ENCODE results near the gene VSTM5.
A peak's percentile ranks its signal among the peaks of the same experiment; 100 is the strongest.
"Not testable (repeated sequence)": the region's sequence is repeated elsewhere in the genome, so short reads cannot be mapped to it uniquely, and the experiment has no call there.

The VSTM5 gene

GRCh38 chr11:93804879-93805278, 45.5 kb downstream of the VSTM5 start:
- no peak overlapping the region for H3K27ac ChIP-seq (ENCODE audit: insufficient read depth, low read length, poor library complexity, severe bottlenecking)
- no peak for DNase-seq

GRCh38 chr11:93801366-93801765, 49.1 kb downstream of the VSTM5 start:
- Histone ChIP-seq H3K4me1 (ENCODE audit: control insufficient read depth, insufficient read depth, low read length, poor library complexity, severe bottlenecking) (no peaks in the 10 kb centered on the region), H3K9me3 (ENCODE audit: control insufficient read depth, low read length) (no peaks in the 10 kb centered on the region), H3K27ac (ENCODE audit: insufficient read depth, low read length, poor library complexity, severe bottlenecking) (no peak overlapping the region), H3K4me3 (ENCODE audit: insufficient read depth, low read depth, low read length, poor library complexity, severe bottlenecking) (no peak overlapping the region), H3K27me3 (replicated peaks; ENCODE audit: control insufficient read depth, insufficient read depth, low read length, poor library complexity, severe bottlenecking) (no peaks in the 10 kb centered on the region), H3K36me3 (ENCODE audit: control insufficient read depth, insufficient read depth, low read length) (peaks cover 87% of the 10 kb centered on the region)
- no peak for DNase-seq

More at GRCh38 chr11:93804879-93805278, 45.5 kb downstream of the VSTM5 start:
- H3K4me3 ChIP-seq (ENCODE audit: insufficient read depth, low read depth, low read length, poor library complexity, severe bottlenecking): no peak overlapping the region
- H3K9me3 ChIP-seq (ENCODE audit: control insufficient read depth, low read length): no peaks in the 10 kb centered on the region
- H3K27me3 ChIP-seq (replicated peaks; ENCODE audit: control insufficient read depth, insufficient read depth, low read length, poor library complexity, severe bottlenecking): no peaks in the 10 kb centered on the region
- peaks cover 84% of the 10 kb centered on the region for H3K36me3 ChIP-seq (ENCODE audit: control insufficient read depth, insufficient read depth, low read length)
- H3K4me1 ChIP-seq (ENCODE audit: control insufficient read depth, insufficient read depth, low read length, poor library complexity, severe bottlenecking): no peaks in the 10 kb centered on the region

GRCh38 chr11:93796441-93797231, 53.8 kb downstream of the VSTM5 start:
- Histone ChIP-seq H3K4me3 (ENCODE audit: insufficient read depth, low read depth, low read length, poor library complexity, severe bottlenecking) (no peak overlapping the region), H3K4me1 (ENCODE audit: control insufficient read depth, insufficient read depth, low read length, poor library complexity, severe bottlenecking) (no peaks in the 10 kb centered on the region), H3K36me3 (ENCODE audit: control insufficient read depth, insufficient read depth, low read length) (peaks cover 92% of the 10 kb centered on the region), H3K27me3 (replicated peaks; ENCODE audit: control insufficient read depth, insufficient read depth, low read length, poor library complexity, severe bottlenecking) (no peaks in the 10 kb centered on the region), H3K27ac (ENCODE audit: insufficient read depth, low read length, poor library complexity, severe bottlenecking) (no peak overlapping the region), H3K9me3 (ENCODE audit: control insufficient read depth, low read length) (no peaks in the 10 kb centered on the region)
- DNase-seq: no peak

GRCh38 chr11:93791493-93791892, 58.9 kb downstream of the VSTM5 start:
- Histone ChIP-seq H3K27ac (ENCODE audit: insufficient read depth, low read length, poor library complexity, severe bottlenecking) (no peak overlapping the region), H3K9me3 (ENCODE audit: control insufficient read depth, low read length) (no peaks in the 10 kb centered on the region), H3K36me3 (ENCODE audit: control insufficient read depth, insufficient read depth, low read length) (peaks cover 73% of the 10 kb centered on the region), H3K4me1 (ENCODE audit: control insufficient read depth, insufficient read depth, low read length, poor library complexity, severe bottlenecking) (no peaks in the 10 kb centered on the region), H3K27me3 (replicated peaks; ENCODE audit: control insufficient read depth, insufficient read depth, low read length, poor library complexity, severe bottlenecking) (no peaks in the 10 kb centered on the region), H3K4me3 (ENCODE audit: insufficient read depth, low read depth, low read length, poor library complexity, severe bottlenecking) (no peak overlapping the region)
- no peak for DNase-seq

GRCh38 chr11:93784935-93785360, 65.5 kb downstream of the VSTM5 start:
- Histone ChIP-seq H3K27ac (ENCODE audit: insufficient read depth, low read length, poor library complexity, severe bottlenecking) (peak overlapping the region; percentile 89), H3K4me1 (ENCODE audit: control insufficient read depth, insufficient read depth, low read length, poor library complexity, severe bottlenecking) (peaks cover 22% of the 10 kb centered on the region), H3K36me3 (ENCODE audit: control insufficient read depth, insufficient read depth, low read length) (peaks cover 12% of the 10 kb centered on the region), H3K9me3 (ENCODE audit: control insufficient read depth, low read length) (no peaks in the 10 kb centered on the region), H3K4me3 (ENCODE audit: insufficient read depth, low read depth, low read length, poor library complexity, severe bottlenecking) (peak overlapping the region; percentile 88), H3K27me3 (replicated peaks; ENCODE audit: control insufficient read depth, insufficient read depth, low read length, poor library complexity, severe bottlenecking) (no peaks in the 10 kb centered on the region)
- DNase-seq: no peak

GRCh38 chr11:93784145-93784934, 66.1 kb downstream of the VSTM5 start, which contains the start of gene MED17:
Gene MED17 (plus strand): TSS chr11:93784282. CDS start chr11:93784514, 232 bp downstream.
- Histone ChIP-seq H3K9me3 (ENCODE audit: control insufficient read depth, low read length) (no peaks in the 10 kb centered on the region), H3K4me3 (ENCODE audit: insufficient read depth, low read depth, low read length, poor library complexity, severe bottlenecking) (peak within 1 kb of the TSS; percentile 88)
- DNase-seq: peak; percentile 76 to 84 (median 79)

GRCh38 chr11:93783765-93784144, 66.7 kb downstream of the VSTM5 start:
- no peak for DNase-seq
- peaks cover under 1% of the 10 kb centered on the region for H3K36me3 ChIP-seq (ENCODE audit: control insufficient read depth, insufficient read depth, low read length)
- no peaks in the 10 kb centered on the region for H3K27me3 ChIP-seq (replicated peaks; ENCODE audit: control insufficient read depth, insufficient read depth, low read length, poor library complexity, severe bottlenecking)
- peaks cover 22% of the 10 kb centered on the region for H3K4me1 ChIP-seq (ENCODE audit: control insufficient read depth, insufficient read depth, low read length, poor library complexity, severe bottlenecking)
- no peaks in the 10 kb centered on the region for H3K9me3 ChIP-seq (ENCODE audit: control insufficient read depth, low read length)
- peak overlapping the region; percentile 88 for H3K4me3 ChIP-seq (ENCODE audit: insufficient read depth, low read depth, low read length, poor library complexity, severe bottlenecking)
- peak overlapping the region; percentile 89 for H3K27ac ChIP-seq (ENCODE audit: insufficient read depth, low read length, poor library complexity, severe bottlenecking)

More at GRCh38 chr11:93784145-93784934, 66.1 kb downstream of the VSTM5 start, which contains the start of gene MED17:
- Histone ChIP-seq H3K27ac (ENCODE audit: insufficient read depth, low read length, poor library complexity, severe bottlenecking) (peak within 1 kb of the TSS; percentile 89), H3K27me3 (replicated peaks; ENCODE audit: control insufficient read depth, insufficient read depth, low read length, poor library complexity, severe bottlenecking) (no peaks in the 10 kb centered on the region), H3K4me1 (ENCODE audit: control insufficient read depth, insufficient read depth, low read length, poor library complexity, severe bottlenecking) (peaks cover 22% of the 10 kb centered on the region), H3K36me3 (ENCODE audit: control insufficient read depth, insufficient read depth, low read length) (peaks cover 6% of the 10 kb centered on the region)

GRCh38 chr11:93783362-93783761, 67.1 kb downstream of the VSTM5 start:
- H3K4me1 ChIP-seq (ENCODE audit: control insufficient read depth, insufficient read depth, low read length, poor library complexity, severe bottlenecking): peaks cover 22% of the 10 kb centered on the region
- peak overlapping the region; percentile 88 for H3K4me3 ChIP-seq (ENCODE audit: insufficient read depth, low read depth, low read length, poor library complexity, severe bottlenecking)
- DNase-seq: no peak
- no peak overlapping the region for H3K27ac ChIP-seq (ENCODE audit: insufficient read depth, low read length, poor library complexity, severe bottlenecking)
- H3K36me3 ChIP-seq (ENCODE audit: control insufficient read depth, insufficient read depth, low read length): no peaks in the 10 kb centered on the region
- H3K27me3 ChIP-seq (replicated peaks; ENCODE audit: control insufficient read depth, insufficient read depth, low read length, poor library complexity, severe bottlenecking): no peaks in the 10 kb centered on the region
- H3K9me3 ChIP-seq (ENCODE audit: control insufficient read depth, low read length): no peaks in the 10 kb centered on the region

GRCh38 chr11:93775289-93775688, 75.1 kb downstream of the VSTM5 start:
- H3K9me3 ChIP-seq (ENCODE audit: control insufficient read depth, low read length): no peaks in the 10 kb centered on the region
- H3K27me3 ChIP-seq (replicated peaks; ENCODE audit: control insufficient read depth, insufficient read depth, low read length, poor library complexity, severe bottlenecking): no peaks in the 10 kb centered on the region
- no peak overlapping the region for H3K4me3 ChIP-seq (ENCODE audit: insufficient read depth, low read depth, low read length, poor library complexity, severe bottlenecking)
- H3K27ac ChIP-seq (ENCODE audit: insufficient read depth, low read length, poor library complexity, severe bottlenecking): no peak overlapping the region
- no peaks in the 10 kb centered on the region for H3K4me1 ChIP-seq (ENCODE audit: control insufficient read depth, insufficient read depth, low read length, poor library complexity, severe bottlenecking)
- DNase-seq: no peak
- no peaks in the 10 kb centered on the region for H3K36me3 ChIP-seq (ENCODE audit: control insufficient read depth, insufficient read depth, low read length)

- DNase-seq; H3K4me1 ChIP-seq (ENCODE audit: control insufficient read depth, insufficient read depth, low read length, poor library complexity, severe bottlenecking); H3K27ac ChIP-seq (ENCODE audit: insufficient read depth, low read length, poor library complexity, severe bottlenecking); H3K27me3 ChIP-seq (replicated peaks; ENCODE audit: control insufficient read depth, insufficient read depth, low read length, poor library complexity, severe bottlenecking); H3K9me3 ChIP-seq (ENCODE audit: control insufficient read depth, low read length); H3K36me3 ChIP-seq (ENCODE audit: control insufficient read depth, insufficient read depth, low read length); H3K4me3 ChIP-seq (ENCODE audit: insufficient read depth, low read depth, low read length, poor library complexity, severe bottlenecking): not testable (repeated sequence)
Measured at GRCh38 chr11:93774560-93774959, 75.9 kb downstream of the VSTM5 start.
